NB4 (cell line): ENCODE results near the gene PARP1.

Experiments used
- MYC ChIP-seq: IDR thresholded peaks from 2 replicates; pipeline ENCODE4 v1.6.1; 2011; ENCODE audit warnings: low read depth, low read length
- POLR2A ChIP-seq: IDR thresholded peaks from 2 replicates; pipeline ENCODE4 v1.6.1; 2011; ENCODE audit warnings: mild to moderate bottlenecking; ENCODE audit not compliant: insufficient read length; ENCODE audit errors: extremely low read depth
- TF ChIP-seq, protein P1 (sequence below): IDR thresholded peaks from one replicate; pipeline ENCODE4 v1.5.1; 2012; ENCODE audit warnings: low read depth, low read length
- TF ChIP-seq, protein P2 (sequence below): IDR thresholded peaks from 2 replicates; pipeline ENCODE4 v1.6.1; 2011; ENCODE audit warnings: low read depth, low read length

DNA sequence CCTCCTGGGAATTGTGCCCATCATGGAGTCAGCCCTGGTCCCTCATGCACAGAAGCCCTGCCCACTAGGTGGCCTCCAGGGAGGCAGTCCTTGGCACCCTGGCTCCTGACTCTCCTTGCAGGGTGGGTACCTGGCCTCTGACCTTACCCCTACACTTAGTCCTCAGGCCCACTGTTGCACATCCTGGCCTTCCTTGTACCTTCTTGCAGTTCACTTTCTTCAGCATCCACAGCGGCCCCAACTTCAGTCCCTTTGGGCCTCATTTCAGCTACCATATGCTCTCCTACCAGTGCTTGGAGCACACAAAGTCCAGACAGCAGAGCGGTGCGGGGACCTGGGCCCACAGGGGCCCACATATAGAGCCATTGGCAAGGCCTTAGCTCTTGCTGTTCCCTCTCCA is 19.2 kb upstream of the PARP1 start:
- TF ChIP-seq, protein P1, sequence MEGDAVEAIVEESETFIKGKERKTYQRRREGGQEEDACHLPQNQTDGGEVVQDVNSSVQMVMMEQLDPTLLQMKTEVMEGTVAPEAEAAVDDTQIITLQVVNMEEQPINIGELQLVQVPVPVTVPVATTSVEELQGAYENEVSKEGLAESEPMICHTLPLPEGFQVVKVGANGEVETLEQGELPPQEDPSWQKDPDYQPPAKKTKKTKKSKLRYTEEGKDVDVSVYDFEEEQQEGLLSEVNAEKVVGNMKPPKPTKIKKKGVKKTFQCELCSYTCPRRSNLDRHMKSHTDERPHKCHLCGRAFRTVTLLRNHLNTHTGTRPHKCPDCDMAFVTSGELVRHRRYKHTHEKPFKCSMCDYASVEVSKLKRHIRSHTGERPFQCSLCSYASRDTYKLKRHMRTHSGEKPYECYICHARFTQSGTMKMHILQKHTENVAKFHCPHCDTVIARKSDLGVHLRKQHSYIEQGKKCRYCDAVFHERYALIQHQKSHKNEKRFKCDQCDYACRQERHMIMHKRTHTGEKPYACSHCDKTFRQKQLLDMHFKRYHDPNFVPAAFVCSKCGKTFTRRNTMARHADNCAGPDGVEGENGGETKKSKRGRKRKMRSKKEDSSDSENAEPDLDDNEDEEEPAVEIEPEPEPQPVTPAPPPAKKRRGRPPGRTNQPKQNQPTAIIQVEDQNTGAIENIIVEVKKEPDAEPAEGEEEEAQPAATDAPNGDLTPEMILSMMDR = no peak
- no peak for TF ChIP-seq POLR2A
- no peak for TF ChIP-seq MYC
- TF ChIP-seq, protein P2, sequence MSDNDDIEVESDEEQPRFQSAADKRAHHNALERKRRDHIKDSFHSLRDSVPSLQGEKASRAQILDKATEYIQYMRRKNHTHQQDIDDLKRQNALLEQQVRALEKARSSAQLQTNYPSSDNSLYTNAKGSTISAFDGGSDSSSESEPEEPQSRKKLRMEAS = no peak
